GM23338 (cell line): ENCODE measurements around the gene CDK14. TPM values are rescaled to one million over a fixed set of nuclear protein-coding genes. Genes with fewer than 3 reads are reported as not detected.
"Not testable (repeated sequence)": the region's sequence is repeated elsewhere in the genome, so short reads cannot be mapped to it uniquely, and the experiment has no call there.

ENCODE experiments used
- ATAC-seq: fragments of 200-7000 bp; cut with Tn5 transposase; 3 replicates; pipeline ENCODE4 v1.9.1; 2020
- DNase-seq: peaks from one replicate; pipeline ENCODE4 v3.0.0-alpha.2; 2015; ENCODE audit warnings: low spot score
- H2AFZ ChIP-seq: fragments of 200-600 bp; sonication (generic); 2 replicates; pipeline ENCODE4 v1.8.0; 2016; ENCODE audit warnings: antibody characterized with exemption, mild to moderate bottlenecking, moderate library complexity
- H3F3A ChIP-seq: fragments of 200-600 bp; sonication (generic); replicated peaks from 2 replicates; pipeline ENCODE4 v1.8.0; 2017; ENCODE audit warnings: antibody characterized with exemption, mixed run types, low read depth
- H3K27ac ChIP-seq: fragments of 200-600 bp; sonication (generic); 2 replicates; pipeline ENCODE4 v1.6.1; 2016; ENCODE audit warnings: low read depth
- H3K27me3 ChIP-seq: fragments of 200-600 bp; sonication (generic); 2 replicates; pipeline ENCODE4 v1.8.0; 2016; ENCODE audit warnings: mild to moderate bottlenecking, mixed run types, moderate library complexity; ENCODE audit not compliant: insufficient read depth
- H3K36me3 ChIP-seq: fragments of 200-600 bp; sonication (generic); 2 replicates; pipeline ENCODE4 v1.8.0; 2016; ENCODE audit warnings: mild to moderate bottlenecking; ENCODE audit not compliant: insufficient read depth
- H3K4me1 ChIP-seq: fragments of 200-600 bp; sonication (generic); 2 replicates; pipeline ENCODE4 v1.8.0; 2016; ENCODE audit warnings: mild to moderate bottlenecking, moderate library complexity; ENCODE audit not compliant: insufficient read depth
- H3K4me2 ChIP-seq: fragments of 200-600 bp; sonication (generic); 2 replicates; pipeline ENCODE4 v1.7.1; 2017; ENCODE audit warnings: mixed run types
- H3K4me3 ChIP-seq: fragments of 200-600 bp; sonication (generic); 2 replicates; pipeline ENCODE4 v1.6.1; 2016; ENCODE audit warnings: mixed run types
- H3K79me2 ChIP-seq: fragments of 200-600 bp; sonication (generic); replicated peaks from 2 replicates; pipeline ENCODE4 v1.8.0; 2017; ENCODE audit warnings: mild to moderate bottlenecking; ENCODE audit not compliant: insufficient read depth
- H3K9me2 ChIP-seq: fragments of 200-600 bp; sonication (generic); 2 replicates; pipeline ENCODE4 v1.8.0; 2017; ENCODE audit not compliant: insufficient read depth
- H4K20me1 ChIP-seq: fragments of 200-600 bp; sonication (generic); replicated peaks from 2 replicates; pipeline ENCODE4 v1.8.0; 2017; ENCODE audit warnings: mild to moderate bottlenecking; ENCODE audit not compliant: insufficient read depth
- H3K27ac Mint-ChIP-seq: 2 replicates; pipeline ENCODE4 v1.8.0; 2020; ENCODE audit warnings: inconsistent platforms, mild to moderate bottlenecking, moderate library complexity, mixed read lengths
- H3K27me3 Mint-ChIP-seq: 3 replicates; pipeline ENCODE4 v1.8.0; 2022; ENCODE audit warnings: low read depth, mild to moderate bottlenecking, moderate library complexity, mixed read lengths, inconsistent platforms; ENCODE audit not compliant: insufficient read depth, poor library complexity
- H3K36me3 Mint-ChIP-seq: 3 replicates; pipeline ENCODE4 v1.8.0; 2021; ENCODE audit warnings: low read depth, mild to moderate bottlenecking, inconsistent platforms, moderate library complexity, mixed read lengths
- H3K4me1 Mint-ChIP-seq: 3 replicates; pipeline ENCODE4 v1.8.0; 2020; ENCODE audit warnings: mild to moderate bottlenecking, inconsistent platforms, mixed read lengths
- H3K4me3 Mint-ChIP-seq: 3 replicates; pipeline ENCODE4 v1.8.0; 2021; ENCODE audit warnings: moderate library complexity, mild to moderate bottlenecking, inconsistent platforms, mixed read lengths
- H3K9me3 Mint-ChIP-seq: 3 replicates; pipeline ENCODE4 v1.8.0; 2020; ENCODE audit warnings: moderate library complexity, mild to moderate bottlenecking, inconsistent platforms, mixed read lengths
- CREB1 ChIP-seq: fragments of 250-450 bp; sonication (Bioruptor Pico); IDR thresholded peaks from 2 replicates; pipeline ENCODE4 v1.5.0; 2020; ENCODE audit warnings: low read depth, mild to moderate bottlenecking, moderate library complexity
- EZH2 ChIP-seq: fragments of 200-600 bp; sonication (generic); IDR thresholded peaks from one replicate; pipeline ENCODE4 v1.8.0; 2017; ENCODE audit warnings: antibody characterized with exemption, mild to moderate bottlenecking, low read depth; ENCODE audit not compliant: unreplicated experiment
- EZH2phosphoT487 ChIP-seq: fragments of 200-600 bp; sonication (generic); IDR thresholded peaks from one replicate; pipeline ENCODE4 v1.8.1; 2018; ENCODE audit warnings: antibody characterized with exemption; ENCODE audit not compliant: unreplicated experiment
- JUNB ChIP-seq: IDR thresholded peaks from one replicate; pipeline ENCODE4 v1.6.1; 2016; ENCODE audit warnings: antibody characterized with exemption; ENCODE audit not compliant: unreplicated experiment
- POLR2AphosphoS5 ChIP-seq: IDR thresholded peaks from 2 replicates; pipeline ENCODE4 v1.6.1; 2016; ENCODE audit warnings: antibody characterized with exemption, low read depth
- STAT1 ChIP-seq: IDR thresholded peaks from one replicate; pipeline ENCODE4 v1.6.1; 2016; ENCODE audit warnings: antibody characterized with exemption; ENCODE audit not compliant: unreplicated experiment
- ZNF331 ChIP-seq: fragments of 250-450 bp; sonication (Bioruptor Pico); IDR thresholded peaks from 2 replicates; pipeline ENCODE4 v1.5.0; 2020; ENCODE audit warnings: low read depth, mild to moderate bottlenecking, moderate library complexity
- polyA plus RNA-seq: library from polyadenylated mRNA; unstranded; fragments of >200 nt; fragmentation: Nextera tagmentation; extraction: Ambion mirVana; gene quantifications from 2 replicates; pipeline ENCODE4 v1.2.1, GENCODE V29; 2016
- total RNA-seq: library from RNA; depleted of rRNA; stranded (reverse); fragments of >200 nt; shearing (Covaris generic); gene quantifications from 2 replicates; pipeline ENCODE4 v1.2.3, GENCODE V29; 2014
- TF ChIP-seq, protein P1 (sequence below), 2 experiments: fragments of 200-600 bp in 1 of 2; sonication (generic) in 1 of 2; conservative IDR thresholded peaks; 2 replicates each; pipeline versions ENCODE4 v1.5.1 to v1.6.1; 2016 to 2017; ENCODE audit warnings: antibody characterized with exemption in 2 of 2, low read depth in 2 of 2, mild to moderate bottlenecking in 2 of 2, moderate library complexity in 1 of 2
- TF ChIP-seq, protein P2 (sequence below): fragments of 250-450 bp; sonication (Bioruptor Pico); IDR thresholded peaks from 2 replicates; pipeline ENCODE4 v1.5.0; 2020; ENCODE audit warnings: mild to moderate bottlenecking, moderate library complexity

CDK14 gene
- total and polyA plus RNA-seq, 2 experiments from 2014 or later, result 11.2 to 24.0 TPM

DNA sequence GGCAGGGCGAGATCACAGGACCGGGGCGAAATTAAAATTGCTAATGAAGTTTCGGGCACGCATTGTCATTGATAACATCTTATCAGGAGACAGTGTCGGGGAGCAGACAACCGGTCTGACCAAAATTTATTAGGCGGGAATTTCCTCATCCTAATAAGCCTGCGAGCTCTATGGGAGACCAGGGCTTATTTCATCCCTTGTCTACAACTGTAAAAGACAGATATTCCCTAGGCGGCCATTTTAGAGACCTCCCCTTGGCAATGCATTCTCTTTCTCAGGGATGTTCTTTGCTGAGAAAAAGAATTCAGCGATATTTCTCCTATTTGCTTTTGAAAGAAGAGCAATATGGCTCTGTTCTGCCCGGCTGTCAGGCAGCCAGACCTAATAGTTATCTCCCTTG, 198.1 kb downstream of the CDK14 start:
- Mint-ChIP-seq H3K36me3 (peaks cover 41% of the 10 kb centered on the region), H3K9me3 (peaks cover 31% of the 10 kb centered on the region)
- not testable (repeated sequence) for H3K4me2 ChIP-seq, H3K27ac Mint-ChIP-seq, H3K79me2 ChIP-seq, H3F3A ChIP-seq, H3K4me3 ChIP-seq, H3K27me3 ChIP-seq, H4K20me1 ChIP-seq, H3K4me3 Mint-ChIP-seq, H2AFZ ChIP-seq, H3K27me3 Mint-ChIP-seq, H3K4me1 ChIP-seq, H3K9me2 ChIP-seq, H3K27ac ChIP-seq, ATAC-seq, H3K4me1 Mint-ChIP-seq
- peak; percentile 22 for DNase-seq
- peaks cover 17% of the 10 kb centered on the region for H3K36me3 ChIP-seq

DNA sequence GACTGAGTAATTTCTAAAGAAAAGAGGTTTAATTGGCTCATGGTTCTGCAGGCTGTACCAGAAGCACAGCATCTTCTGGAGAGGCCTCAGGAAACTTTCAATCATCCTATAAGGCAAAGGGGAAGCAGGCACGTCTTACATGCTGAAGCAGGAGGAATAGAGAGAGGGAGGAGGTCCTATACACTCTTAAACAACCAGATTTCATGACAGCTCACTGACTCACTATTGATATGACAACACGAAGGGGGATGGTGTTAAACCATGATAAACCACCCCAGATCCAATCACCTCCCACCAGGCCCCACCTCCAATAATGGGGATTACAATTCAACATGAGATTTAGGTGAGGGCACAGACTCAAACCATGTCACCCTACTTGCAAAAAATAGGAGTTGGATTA, 201.5 kb downstream of the CDK14 start:
- Histone ChIP-seq H3K27ac (no peak overlapping the region), H2AFZ (no peak overlapping the region), H3K9me2 (no peaks in the 10 kb centered on the region), H3K4me2 (no peak overlapping the region), H3K36me3 (peaks cover 17% of the 10 kb centered on the region), H3F3A (no peaks in the 10 kb centered on the region), H3K4me3 (no peak overlapping the region), H3K27me3 (no peaks in the 10 kb centered on the region), H4K20me1 (no peaks in the 10 kb centered on the region), H3K4me1 (no peaks in the 10 kb centered on the region), H3K79me2 (no peaks in the 10 kb centered on the region)
- Mint-ChIP-seq H3K36me3 (peaks cover 31% of the 10 kb centered on the region), H3K9me3 (peaks cover 27% of the 10 kb centered on the region), H3K27me3 (peaks cover 1% of the 10 kb centered on the region), H3K27ac (no peak overlapping the region), H3K4me3 (no peak overlapping the region), H3K4me1 (no peaks in the 10 kb centered on the region)
- DNase-seq (no peak), ATAC-seq (no peak)
- TF ChIP-seq STAT1 (no peak), CREB1 (CRISPR knock-in tag) (no peak), JUNB (no peak), EZH2 (no peak), POLR2AphosphoS5 (no peak), EZH2phosphoT487 (no peak), ZNF331 (CRISPR knock-in tag) (no peak)
- TF ChIP-seq, protein P1, sequence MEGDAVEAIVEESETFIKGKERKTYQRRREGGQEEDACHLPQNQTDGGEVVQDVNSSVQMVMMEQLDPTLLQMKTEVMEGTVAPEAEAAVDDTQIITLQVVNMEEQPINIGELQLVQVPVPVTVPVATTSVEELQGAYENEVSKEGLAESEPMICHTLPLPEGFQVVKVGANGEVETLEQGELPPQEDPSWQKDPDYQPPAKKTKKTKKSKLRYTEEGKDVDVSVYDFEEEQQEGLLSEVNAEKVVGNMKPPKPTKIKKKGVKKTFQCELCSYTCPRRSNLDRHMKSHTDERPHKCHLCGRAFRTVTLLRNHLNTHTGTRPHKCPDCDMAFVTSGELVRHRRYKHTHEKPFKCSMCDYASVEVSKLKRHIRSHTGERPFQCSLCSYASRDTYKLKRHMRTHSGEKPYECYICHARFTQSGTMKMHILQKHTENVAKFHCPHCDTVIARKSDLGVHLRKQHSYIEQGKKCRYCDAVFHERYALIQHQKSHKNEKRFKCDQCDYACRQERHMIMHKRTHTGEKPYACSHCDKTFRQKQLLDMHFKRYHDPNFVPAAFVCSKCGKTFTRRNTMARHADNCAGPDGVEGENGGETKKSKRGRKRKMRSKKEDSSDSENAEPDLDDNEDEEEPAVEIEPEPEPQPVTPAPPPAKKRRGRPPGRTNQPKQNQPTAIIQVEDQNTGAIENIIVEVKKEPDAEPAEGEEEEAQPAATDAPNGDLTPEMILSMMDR (conservative IDR thresholded peaks at IDR 0.05; ENCODE audit: low read depth in 2 of 2), result no peak
- TF ChIP-seq, protein P2, sequence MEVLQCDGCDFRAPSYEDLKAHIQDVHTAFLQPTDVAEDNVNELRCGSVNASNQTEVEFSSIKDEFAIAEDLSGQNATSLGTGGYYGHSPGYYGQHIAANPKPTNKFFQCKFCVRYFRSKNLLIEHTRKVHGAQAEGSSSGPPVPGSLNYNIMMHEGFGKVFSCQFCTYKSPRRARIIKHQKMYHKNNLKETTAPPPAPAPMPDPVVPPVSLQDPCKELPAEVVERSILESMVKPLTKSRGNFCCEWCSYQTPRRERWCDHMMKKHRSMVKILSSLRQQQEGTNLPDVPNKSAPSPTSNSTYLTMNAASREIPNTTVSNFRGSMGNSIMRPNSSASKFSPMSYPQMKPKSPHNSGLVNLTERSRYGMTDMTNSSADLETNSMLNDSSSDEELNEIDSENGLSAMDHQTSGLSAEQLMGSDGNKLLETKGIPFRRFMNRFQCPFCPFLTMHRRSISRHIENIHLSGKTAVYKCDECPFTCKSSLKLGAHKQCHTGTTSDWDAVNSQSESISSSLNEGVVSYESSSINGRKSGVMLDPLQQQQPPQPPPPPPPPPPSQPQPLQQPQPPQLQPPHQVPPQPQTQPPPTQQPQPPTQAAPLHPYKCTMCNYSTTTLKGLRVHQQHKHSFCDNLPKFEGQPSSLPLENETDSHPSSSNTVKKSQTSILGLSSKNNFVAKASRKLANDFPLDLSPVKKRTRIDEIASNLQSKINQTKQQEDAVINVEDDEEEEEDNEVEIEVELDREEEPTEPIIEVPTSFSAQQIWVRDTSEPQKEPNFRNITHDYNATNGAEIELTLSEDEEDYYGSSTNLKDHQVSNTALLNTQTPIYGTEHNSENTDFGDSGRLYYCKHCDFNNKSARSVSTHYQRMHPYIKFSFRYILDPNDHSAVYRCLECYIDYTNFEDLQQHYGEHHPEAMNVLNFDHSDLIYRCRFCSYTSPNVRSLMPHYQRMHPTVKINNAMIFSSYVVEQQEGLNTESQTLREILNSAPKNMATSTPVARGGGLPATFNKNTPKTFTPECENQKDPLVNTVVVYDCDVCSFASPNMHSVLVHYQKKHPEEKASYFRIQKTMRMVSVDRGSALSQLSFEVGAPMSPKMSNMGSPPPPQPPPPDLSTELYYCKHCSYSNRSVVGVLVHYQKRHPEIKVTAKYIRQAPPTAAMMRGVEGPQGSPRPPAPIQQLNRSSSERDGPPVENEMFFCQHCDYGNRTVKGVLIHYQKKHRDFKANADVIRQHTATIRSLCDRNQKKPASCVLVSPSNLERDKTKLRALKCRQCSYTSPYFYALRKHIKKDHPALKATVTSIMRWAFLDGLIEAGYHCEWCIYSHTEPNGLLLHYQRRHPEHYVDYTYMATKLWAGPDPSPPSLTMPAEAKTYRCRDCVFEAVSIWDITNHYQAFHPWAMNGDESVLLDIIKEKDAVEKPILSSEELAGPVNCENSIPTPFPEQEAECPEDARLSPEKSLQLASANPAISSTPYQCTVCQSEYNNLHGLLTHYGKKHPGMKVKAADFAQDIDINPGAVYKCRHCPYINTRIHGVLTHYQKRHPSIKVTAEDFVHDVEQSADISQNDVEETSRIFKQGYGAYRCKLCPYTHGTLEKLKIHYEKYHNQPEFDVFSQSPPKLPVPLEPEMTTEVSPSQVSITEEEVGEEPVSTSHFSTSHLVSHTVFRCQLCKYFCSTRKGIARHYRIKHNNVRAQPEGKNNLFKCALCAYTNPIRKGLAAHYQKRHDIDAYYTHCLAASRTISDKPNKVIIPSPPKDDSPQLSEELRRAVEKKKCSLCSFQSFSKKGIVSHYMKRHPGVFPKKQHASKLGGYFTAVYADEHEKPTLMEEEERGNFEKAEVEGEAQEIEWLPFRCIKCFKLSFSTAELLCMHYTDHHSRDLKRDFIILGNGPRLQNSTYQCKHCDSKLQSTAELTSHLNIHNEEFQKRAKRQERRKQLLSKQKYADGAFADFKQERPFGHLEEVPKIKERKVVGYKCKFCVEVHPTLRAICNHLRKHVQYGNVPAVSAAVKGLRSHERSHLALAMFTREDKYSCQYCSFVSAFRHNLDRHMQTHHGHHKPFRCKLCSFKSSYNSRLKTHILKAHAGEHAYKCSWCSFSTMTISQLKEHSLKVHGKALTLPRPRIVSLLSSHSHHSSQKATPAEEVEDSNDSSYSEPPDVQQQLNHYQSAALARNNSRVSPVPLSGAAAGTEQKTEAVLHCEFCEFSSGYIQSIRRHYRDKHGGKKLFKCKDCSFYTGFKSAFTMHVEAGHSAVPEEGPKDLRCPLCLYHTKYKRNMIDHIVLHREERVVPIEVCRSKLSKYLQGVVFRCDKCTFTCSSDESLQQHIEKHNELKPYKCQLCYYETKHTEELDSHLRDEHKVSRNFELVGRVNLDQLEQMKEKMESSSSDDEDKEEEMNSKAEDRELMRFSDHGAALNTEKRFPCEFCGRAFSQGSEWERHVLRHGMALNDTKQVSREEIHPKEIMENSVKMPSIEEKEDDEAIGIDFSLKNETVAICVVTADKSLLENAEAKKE (CRISPR knock-in tag), result no peak
